Stimulated activated effector memory CD8-positive, alpha-beta T cell treated with anti-CD3 and anti-CD28 coated beads, Interleukin-12 subunit alpha, Interleukin-12 subunit beta, amount 100 ng/mL, for 72 hours (primary cell): ENCODE data around the gene EPHB1.
"Not testable (repeated sequence)": the region's sequence is repeated elsewhere in the genome, so short reads cannot be mapped to it uniquely, and the experiment has no call there.

Source experiments
- ATAC-seq: fragments of 150-1000 bp; cut with Tn5 transposase; 2 replicates; pipeline ENCODE4 v1.10.0; 2021
- DNase-seq, 2 donors: peaks; one replicate each; pipeline ENCODE4 v3.0.0; 2021 to 2022; ENCODE audit warnings: low spot score in 2 of 2
- H3K27ac Mint-ChIP-seq: one replicate; pipeline ENCODE4 v1.8.0; 2022; ENCODE audit warnings: mild to moderate bottlenecking, mixed read lengths
- H3K36me3 Mint-ChIP-seq: one replicate; pipeline ENCODE4 v1.8.0; 2022; ENCODE audit warnings: mild to moderate bottlenecking, mixed read lengths
- H3K4me1 Mint-ChIP-seq: one replicate; pipeline ENCODE4 v1.8.0; 2022; ENCODE audit warnings: mixed read lengths
- H3K4me3 Mint-ChIP-seq: one replicate; pipeline ENCODE4 v1.8.0; 2022; ENCODE audit warnings: mild to moderate bottlenecking, mixed read lengths
- H3K9me3 Mint-ChIP-seq: one replicate; pipeline ENCODE4 v1.8.0; 2022; ENCODE audit warnings: mixed read lengths

Gene EPHB1

GRCh38 chr3:135085652-135086436 lies 290.8 kb downstream of the EPHB1 start:
- ATAC-seq (no peak), DNase-seq (no peak)
- H3K9me3 Mint-ChIP-seq = peaks cover 3% of the 10 kb centered on the region
- no peak overlapping the region for H3K27ac Mint-ChIP-seq
- H3K36me3 Mint-ChIP-seq = no peaks in the 10 kb centered on the region
- H3K4me1 Mint-ChIP-seq = no peaks in the 10 kb centered on the region
- H3K4me3 Mint-ChIP-seq = no peak overlapping the region

- H3K4me3 Mint-ChIP-seq = no peak overlapping the region
- no peaks in the 10 kb centered on the region for H3K36me3 Mint-ChIP-seq
- no peaks in the 10 kb centered on the region for H3K9me3 Mint-ChIP-seq
- no peaks in the 10 kb centered on the region for H3K4me1 Mint-ChIP-seq
- no peak overlapping the region for H3K27ac Mint-ChIP-seq
- ATAC-seq (no peak), DNase-seq (no peak)
These were observed 292.7 kb downstream of the EPHB1 start for GRCh38 chr3:135087782-135088181.

DNA sequence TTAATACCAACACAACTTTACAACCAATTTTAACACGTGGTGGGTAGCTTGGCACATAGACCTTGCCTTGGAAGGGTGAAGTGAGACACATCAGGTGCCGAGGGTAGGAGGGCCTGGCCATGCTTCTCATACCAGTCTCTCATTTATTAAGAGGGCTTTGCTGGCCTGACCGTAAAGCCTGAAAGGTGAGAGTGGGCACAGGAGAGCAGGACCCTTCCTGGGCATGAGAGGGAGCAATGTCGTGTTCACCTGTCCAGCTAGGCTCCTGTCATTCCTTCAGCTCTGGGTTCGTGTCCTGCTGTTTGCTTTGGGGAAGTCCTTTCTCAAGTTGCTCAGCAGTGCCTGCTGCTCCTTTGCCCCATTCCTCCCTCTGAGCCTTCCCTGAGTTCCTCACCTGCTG lies 294.4 kb downstream of the EPHB1 start:
- H3K4me3 Mint-ChIP-seq = no peak overlapping the region
- H3K9me3 Mint-ChIP-seq = no peaks in the 10 kb centered on the region
- no peaks in the 10 kb centered on the region for H3K36me3 Mint-ChIP-seq
- H3K4me1 Mint-ChIP-seq = no peaks in the 10 kb centered on the region
- no peak for DNase-seq
- H3K27ac Mint-ChIP-seq = no peak overlapping the region
- no peak for ATAC-seq

DNA sequence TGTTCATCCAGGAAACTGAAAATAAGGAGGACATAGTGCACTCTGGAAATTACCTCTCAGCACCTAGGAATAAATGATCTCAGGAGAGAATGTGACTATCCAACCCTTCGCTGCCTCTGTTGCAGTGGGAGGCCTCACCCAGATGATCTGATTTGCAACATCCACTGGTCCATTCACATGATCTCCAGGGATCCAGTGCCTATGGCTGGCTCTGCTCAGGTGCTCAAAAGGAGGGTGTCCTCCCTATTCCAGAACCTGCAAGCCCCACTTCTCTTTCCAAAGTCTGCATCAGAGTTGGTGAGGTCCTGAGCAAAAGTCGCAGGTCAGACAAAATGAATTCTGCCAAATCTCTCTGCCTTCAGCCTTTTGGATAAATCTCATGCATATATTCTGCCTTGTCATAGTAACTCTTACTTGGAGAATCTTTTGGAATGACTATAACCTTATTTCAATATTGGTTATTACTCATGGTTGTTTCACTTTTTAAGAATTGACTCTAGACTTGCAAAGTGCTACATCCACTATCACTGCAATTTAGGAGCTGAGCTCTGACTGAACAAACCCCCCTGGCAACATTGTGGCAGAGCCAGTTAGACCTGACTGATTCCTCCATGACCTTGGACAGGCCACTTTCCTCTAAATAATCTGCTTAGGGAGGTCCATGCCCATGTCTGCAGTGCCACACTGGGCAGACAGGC lies 295.1 kb downstream of the EPHB1 start:
- no peak overlapping the region for H3K4me3 Mint-ChIP-seq
- no peak for ATAC-seq
- H3K27ac Mint-ChIP-seq = no peak overlapping the region
- H3K36me3 Mint-ChIP-seq = no peaks in the 10 kb centered on the region
- H3K4me1 Mint-ChIP-seq = no peaks in the 10 kb centered on the region
- H3K9me3 Mint-ChIP-seq = no peaks in the 10 kb centered on the region
- no peak for DNase-seq

- H3K36me3 Mint-ChIP-seq = no peaks in the 10 kb centered on the region
These were observed 296.9 kb downstream of the EPHB1 start for GRCh38 chr3:135091946-135092345.

DNA sequence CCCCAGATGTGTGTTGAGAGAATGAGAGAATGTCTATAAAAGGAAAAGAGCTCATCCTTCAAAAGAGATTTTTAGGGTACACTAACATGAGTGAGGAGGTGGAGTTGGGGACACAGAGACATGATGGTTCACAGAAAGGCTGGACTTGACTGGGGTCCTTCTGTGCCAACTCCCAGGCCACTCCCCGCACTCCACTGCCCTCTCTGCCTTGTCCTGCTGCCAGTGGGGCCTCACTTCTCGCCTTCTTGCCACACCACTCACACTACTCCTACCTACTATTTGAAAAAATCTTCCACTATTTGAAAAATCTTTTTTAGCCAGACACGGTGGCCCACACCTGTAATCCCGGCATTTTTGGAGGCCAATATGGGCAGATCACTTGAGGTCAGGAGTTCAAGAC lies 298.1 kb downstream of the EPHB1 start:
- H3K27ac Mint-ChIP-seq = no peak overlapping the region
- H3K36me3 Mint-ChIP-seq = no peaks in the 10 kb centered on the region
- DNase-seq (no peak), ATAC-seq (no peak)
- H3K9me3 Mint-ChIP-seq = peaks cover 5% of the 10 kb centered on the region
- H3K4me1 Mint-ChIP-seq = no peaks in the 10 kb centered on the region
- H3K4me3 Mint-ChIP-seq = no peak overlapping the region

More at GRCh38 chr3:135091946-135092345, 296.9 kb downstream of the EPHB1 start:
- Mint-ChIP-seq H3K4me1 (no peaks in the 10 kb centered on the region), H3K4me3 (no peak overlapping the region), H3K9me3 (peaks cover 2% of the 10 kb centered on the region), H3K27ac (no peak overlapping the region)
- ATAC-seq (no peak), DNase-seq (no peak)

DNA sequence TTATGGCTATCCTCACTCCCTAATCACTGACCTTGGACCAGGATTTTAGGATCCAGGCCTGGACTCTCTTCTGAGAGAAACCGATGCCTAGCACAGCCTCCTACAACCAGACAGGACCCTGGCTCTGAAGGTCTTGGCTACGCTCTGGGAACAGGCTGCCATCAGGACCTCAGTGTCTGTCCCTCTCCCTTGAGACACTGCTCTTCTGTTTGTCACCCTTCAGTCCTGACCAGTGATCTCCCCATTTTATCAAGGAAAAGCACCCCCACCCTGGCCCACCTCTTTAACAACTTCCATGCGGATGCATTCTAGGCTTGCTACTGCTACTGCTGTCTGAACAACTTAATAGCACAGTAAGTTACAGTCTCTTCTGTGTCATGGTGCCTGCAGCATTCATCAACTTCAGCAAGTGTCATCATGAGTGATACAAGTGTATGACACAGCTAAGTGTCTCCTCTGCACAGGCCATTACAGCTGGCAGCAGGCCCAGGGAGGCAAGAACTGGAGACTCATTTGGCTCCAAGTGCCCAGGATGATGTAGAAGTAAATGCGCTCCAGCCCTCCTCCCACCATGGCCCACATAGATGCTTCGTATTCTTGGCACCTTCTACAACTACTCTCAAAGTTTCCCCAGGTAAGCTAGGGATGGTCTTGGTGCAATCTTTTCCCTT lies 302.4 kb downstream of the EPHB1 start:
- Mint-ChIP-seq H3K36me3 (no peaks in the 10 kb centered on the region), H3K4me3 (no peak overlapping the region), H3K27ac (no peak overlapping the region)

DNA sequence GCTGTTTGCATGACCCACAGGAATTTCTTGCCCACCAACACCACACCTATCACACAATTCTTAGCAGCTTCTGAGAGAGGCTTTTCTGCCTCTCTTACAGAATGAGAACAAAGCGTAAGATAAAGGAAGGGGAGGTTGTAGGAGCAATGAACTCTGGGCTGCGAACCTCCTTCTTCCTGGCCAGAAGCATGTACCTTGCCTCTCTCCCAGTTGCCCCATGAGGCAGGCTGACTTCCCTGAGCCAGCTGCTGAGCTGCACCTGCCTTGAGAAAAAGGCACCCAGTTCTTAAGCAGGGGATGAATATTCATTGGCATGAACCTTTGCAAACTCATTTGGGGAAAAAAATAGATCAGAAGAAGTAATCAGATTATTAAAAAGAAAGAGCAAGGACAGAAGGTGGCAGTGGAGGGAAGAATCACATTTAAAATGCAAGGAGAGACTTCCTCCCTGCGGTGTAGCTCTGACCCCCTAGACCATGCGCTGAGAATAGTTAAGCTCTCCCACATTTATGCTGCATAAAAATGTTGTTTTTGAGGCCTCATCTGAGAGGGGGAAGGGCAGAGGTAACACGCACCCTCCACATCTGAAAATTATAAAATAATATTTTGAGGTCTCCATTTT lies 304.8 kb downstream of the EPHB1 start:
- Mint-ChIP-seq H3K4me1 (no peaks in the 10 kb centered on the region), H3K36me3 (no peaks in the 10 kb centered on the region), H3K27ac (no peak overlapping the region), H3K9me3 (peaks cover 5% of the 10 kb centered on the region), H3K4me3 (no peak overlapping the region)
- no peak for ATAC-seq
- DNase-seq = no peak

More for the DNA sequence above, 302.4 kb downstream of the EPHB1 start:
- H3K9me3 Mint-ChIP-seq = peaks cover 5% of the 10 kb centered on the region
- no peaks in the 10 kb centered on the region for H3K4me1 Mint-ChIP-seq
- DNase-seq (no peak), ATAC-seq (no peak)

DNA sequence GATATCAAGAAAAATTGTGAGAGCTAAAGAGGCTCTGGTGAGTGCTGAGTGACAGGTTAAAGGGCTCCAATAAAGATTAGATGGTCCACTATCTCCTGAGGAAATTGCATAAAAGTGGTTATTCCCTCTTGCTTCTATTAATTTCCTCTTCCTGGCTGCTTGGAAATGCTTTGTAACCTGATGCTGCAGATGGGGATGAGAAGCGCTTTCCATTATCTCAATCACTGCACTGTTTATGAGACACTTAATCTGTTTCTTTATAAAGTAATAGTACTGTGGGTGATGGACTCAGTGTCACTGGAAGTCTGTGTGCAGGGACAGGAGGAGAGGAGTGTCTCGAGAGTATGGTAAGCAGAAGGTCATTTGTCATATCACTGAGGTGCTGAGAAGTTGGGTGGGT lies 305.3 kb downstream of the EPHB1 start:
- H3K4me3 Mint-ChIP-seq = no peak overlapping the region
- no peak for ATAC-seq
- peaks cover 8% of the 10 kb centered on the region for H3K9me3 Mint-ChIP-seq
- H3K4me1 Mint-ChIP-seq = no peaks in the 10 kb centered on the region
- H3K36me3 Mint-ChIP-seq = no peaks in the 10 kb centered on the region
- H3K27ac Mint-ChIP-seq = no peak overlapping the region
- DNase-seq = no peak

DNA sequence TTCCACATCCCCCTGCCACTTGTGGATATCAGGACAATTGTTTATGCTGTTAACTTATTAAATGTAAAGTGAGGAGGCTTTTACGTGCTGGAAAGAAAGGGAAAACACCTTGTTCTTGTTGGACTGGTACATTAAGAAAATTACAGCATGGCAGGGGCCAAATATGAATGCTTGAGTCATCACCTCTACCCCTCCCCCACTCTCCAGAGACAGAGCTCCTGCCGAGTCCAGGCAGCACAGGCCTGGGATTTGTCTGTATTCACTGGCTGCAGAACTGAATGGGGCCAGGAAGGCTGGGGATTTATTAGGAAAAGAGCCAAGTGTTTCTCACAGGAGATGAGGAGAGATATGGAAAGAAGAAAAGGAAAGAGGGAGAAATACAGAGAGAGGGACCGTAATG lies 308.9 kb downstream of the EPHB1 start:
- Mint-ChIP-seq H3K27ac (no peak overlapping the region), H3K4me3 (no peak overlapping the region), H3K4me1 (no peaks in the 10 kb centered on the region), H3K9me3 (peaks cover 3% of the 10 kb centered on the region), H3K36me3 (no peaks in the 10 kb centered on the region)
- no peak for DNase-seq
- no peak for ATAC-seq

DNA sequence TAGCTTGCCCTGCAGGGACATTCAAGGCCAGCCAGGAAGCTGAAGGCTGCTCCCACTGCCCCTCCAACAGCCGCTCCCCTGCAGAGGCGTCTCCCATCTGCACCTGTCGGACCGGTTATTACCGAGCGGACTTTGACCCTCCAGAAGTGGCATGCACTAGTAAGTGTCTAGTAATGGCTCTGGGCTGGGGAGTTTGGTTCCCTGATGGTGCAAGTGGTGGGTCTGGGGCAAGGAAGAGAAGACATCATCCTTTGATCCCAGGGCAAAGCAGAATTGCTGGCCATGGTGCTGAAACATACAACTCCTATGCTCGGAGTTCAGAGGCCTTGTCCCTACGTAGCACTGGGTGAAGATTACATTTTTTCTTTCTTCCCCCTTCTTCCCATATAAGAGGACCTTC lies 311.4 kb downstream of the EPHB1 start:
- Mint-ChIP-seq H3K4me1 (no peaks in the 10 kb centered on the region), H3K9me3 (peaks cover 3% of the 10 kb centered on the region), H3K27ac (no peak overlapping the region), H3K36me3 (no peaks in the 10 kb centered on the region), H3K4me3 (no peak overlapping the region)
- ATAC-seq (no peak), DNase-seq (no peak)

GRCh38 chr3:135107043-135107442 lies 312.0 kb downstream of the EPHB1 start:
- ATAC-seq = no peak
- H3K4me3 Mint-ChIP-seq = no peak overlapping the region
- H3K9me3 Mint-ChIP-seq = peaks cover 3% of the 10 kb centered on the region

GRCh38 chr3:135109681-135110080 lies 314.6 kb downstream of the EPHB1 start:
- no peaks in the 10 kb centered on the region for H3K36me3 Mint-ChIP-seq
- H3K27ac Mint-ChIP-seq = no peak overlapping the region
- H3K9me3 Mint-ChIP-seq = peaks cover 3% of the 10 kb centered on the region
- no peak for DNase-seq
- no peak for ATAC-seq
- no peaks in the 10 kb centered on the region for H3K4me1 Mint-ChIP-seq
- H3K4me3 Mint-ChIP-seq = no peak overlapping the region

More at GRCh38 chr3:135107043-135107442, 312.0 kb downstream of the EPHB1 start:
- no peaks in the 10 kb centered on the region for H3K36me3 Mint-ChIP-seq
- DNase-seq = no peak
- H3K27ac Mint-ChIP-seq = no peak overlapping the region
- H3K4me1 Mint-ChIP-seq = no peaks in the 10 kb centered on the region

GRCh38 chr3:135114551-135114950 lies 319.5 kb downstream of the EPHB1 start:
- H3K4me1 Mint-ChIP-seq, H3K27ac Mint-ChIP-seq, H3K4me3 Mint-ChIP-seq, ATAC-seq, DNase-seq, H3K36me3 Mint-ChIP-seq: not testable (repeated sequence)
- H3K9me3 Mint-ChIP-seq = peaks cover 11% of the 10 kb centered on the region

DNA sequence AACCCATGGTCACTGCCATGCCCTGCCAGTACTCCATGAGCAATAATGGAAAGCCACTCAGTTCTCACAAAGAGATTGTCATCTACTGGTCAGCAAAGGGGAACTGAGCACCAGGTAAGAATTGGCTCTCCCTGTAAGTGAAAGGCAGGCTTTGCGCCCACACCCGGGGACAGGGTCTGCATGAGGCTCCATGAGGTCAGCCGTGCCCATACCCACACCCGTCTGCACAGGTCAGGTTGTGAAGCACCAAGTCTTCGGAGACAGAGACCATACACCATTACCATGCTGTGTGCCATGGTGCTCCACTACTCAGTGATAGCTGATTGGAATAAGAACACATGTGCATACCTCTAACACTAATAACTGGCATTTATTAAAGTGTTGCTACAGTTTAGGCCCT lies 322.9 kb downstream of the EPHB1 start:
- H3K4me3 Mint-ChIP-seq = no peak overlapping the region
- H3K36me3 Mint-ChIP-seq = no peaks in the 10 kb centered on the region
- DNase-seq = no peak
- peaks cover 11% of the 10 kb centered on the region for H3K9me3 Mint-ChIP-seq
- H3K4me1 Mint-ChIP-seq = no peaks in the 10 kb centered on the region
- no peak overlapping the region for H3K27ac Mint-ChIP-seq
- ATAC-seq = peak; percentile 6
